Measurements from ENCODE around the gene PLXNA4.

The PLXNA4 gene

GRCh38 chr7:132103718-132104117, 472.6 kb downstream of the PLXNA4 start:
- Histone ChIP-seq H3K27me3 (ENCODE audit: control insufficient read depth, insufficient read depth, low read length, poor library complexity, severe bottlenecking) (no peaks in the 10 kb centered on the region), H3K4me3 (ENCODE audit: insufficient read depth, low read depth, low read length) (no peak overlapping the region), H3K36me3 (ENCODE audit: control insufficient read depth, insufficient read depth, low read length) (no peaks in the 10 kb centered on the region), H3K9me3 (ENCODE audit: control insufficient read depth, low read length) (no peaks in the 10 kb centered on the region), H3K4me1 (ENCODE audit: control insufficient read depth, insufficient read depth, low read length) (peaks cover 2% of the 10 kb centered on the region), H3K27ac (ENCODE audit: insufficient read depth, low read depth, low read length, poor library complexity, severe bottlenecking) (no peak overlapping the region)
- 93% methylated on average over 3 of the region's 3 CpGs for WGBS, 2 experiments

GRCh38 chr7:132102942-132103341, 473.3 kb downstream of the PLXNA4 start:
- no peaks in the 10 kb centered on the region for H3K27me3 ChIP-seq (ENCODE audit: control insufficient read depth, insufficient read depth, low read length, poor library complexity, severe bottlenecking)
- no peaks in the 10 kb centered on the region for H3K36me3 ChIP-seq (ENCODE audit: control insufficient read depth, insufficient read depth, low read length)
- H3K4me3 ChIP-seq (ENCODE audit: insufficient read depth, low read depth, low read length): no peak overlapping the region
- WGBS, 2 experiments: 87 to 88% methylated on average over 10 of the region's 10 CpGs
- no peak overlapping the region for H3K27ac ChIP-seq (ENCODE audit: insufficient read depth, low read depth, low read length, poor library complexity, severe bottlenecking)
- no peaks in the 10 kb centered on the region for H3K4me1 ChIP-seq (ENCODE audit: control insufficient read depth, insufficient read depth, low read length)
- H3K9me3 ChIP-seq (ENCODE audit: control insufficient read depth, low read length): no peaks in the 10 kb centered on the region

GRCh38 chr7:132102391-132102790, 473.9 kb downstream of the PLXNA4 start:
- no peak overlapping the region for H3K27ac ChIP-seq (ENCODE audit: insufficient read depth, low read depth, low read length, poor library complexity, severe bottlenecking)
- H3K4me3 ChIP-seq (ENCODE audit: insufficient read depth, low read depth, low read length): no peak overlapping the region
- H3K27me3 ChIP-seq (ENCODE audit: control insufficient read depth, insufficient read depth, low read length, poor library complexity, severe bottlenecking): no peaks in the 10 kb centered on the region
- no peaks in the 10 kb centered on the region for H3K36me3 ChIP-seq (ENCODE audit: control insufficient read depth, insufficient read depth, low read length)
- no peaks in the 10 kb centered on the region for H3K9me3 ChIP-seq (ENCODE audit: control insufficient read depth, low read length)
- H3K4me1 ChIP-seq (ENCODE audit: control insufficient read depth, insufficient read depth, low read length): no peaks in the 10 kb centered on the region
- 95% methylated on average over 10 of the region's 10 CpGs for WGBS, 2 experiments

DNA sequence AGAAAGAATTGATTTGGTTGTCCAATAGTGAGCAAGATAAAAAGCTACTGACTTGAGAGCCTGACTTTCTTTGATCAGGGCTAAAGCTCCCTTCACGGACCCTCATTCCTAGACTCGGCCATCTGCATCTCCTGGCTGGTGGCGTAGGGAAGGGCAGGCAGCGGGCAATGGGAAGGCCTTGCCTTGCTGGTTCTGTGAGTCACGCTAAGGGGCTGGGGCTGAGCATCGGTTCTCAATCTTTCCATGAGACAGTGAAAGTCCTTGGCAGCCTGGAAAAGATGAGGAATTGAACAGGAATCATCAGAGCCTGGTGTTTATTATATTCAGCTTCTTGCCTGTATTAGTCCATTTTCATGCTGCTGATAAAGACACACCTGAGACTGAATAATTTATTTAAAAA, 475.3 kb downstream of the PLXNA4 start:
- 95 to 96% methylated on average over 6 of the region's 6 CpGs for WGBS, 2 experiments
- no peaks in the 10 kb centered on the region for H3K36me3 ChIP-seq (ENCODE audit: control insufficient read depth, insufficient read depth, low read length)
- no peak overlapping the region for H3K4me3 ChIP-seq (ENCODE audit: insufficient read depth, low read depth, low read length)
- H3K9me3 ChIP-seq (ENCODE audit: control insufficient read depth, low read length): no peaks in the 10 kb centered on the region
- no peaks in the 10 kb centered on the region for H3K27me3 ChIP-seq (ENCODE audit: control insufficient read depth, insufficient read depth, low read length, poor library complexity, severe bottlenecking)
- no peak overlapping the region for H3K27ac ChIP-seq (ENCODE audit: insufficient read depth, low read depth, low read length, poor library complexity, severe bottlenecking)
- H3K4me1 ChIP-seq (ENCODE audit: control insufficient read depth, insufficient read depth, low read length): no peaks in the 10 kb centered on the region

DNA sequence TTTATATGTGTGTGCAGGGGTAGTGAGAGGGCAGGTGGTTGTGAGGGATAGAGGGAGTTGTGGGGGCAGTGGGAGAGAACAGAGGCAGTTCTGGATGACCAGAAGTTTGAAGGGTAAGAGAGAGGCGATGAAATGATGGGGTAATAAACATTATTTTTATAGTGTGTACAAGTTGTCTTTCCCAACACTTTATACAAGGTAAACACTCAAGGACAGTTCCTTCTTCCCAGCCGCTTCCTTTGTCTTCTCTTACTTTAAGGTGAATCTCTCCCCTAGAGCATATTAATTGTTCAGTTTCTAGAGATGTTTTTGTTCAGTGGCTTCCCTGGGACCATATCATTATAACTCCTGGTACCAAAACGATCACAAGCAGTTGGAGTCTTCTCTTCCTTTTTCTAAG, 475.8 kb downstream of the PLXNA4 start:
- H3K27me3 ChIP-seq (ENCODE audit: control insufficient read depth, insufficient read depth, low read length, poor library complexity, severe bottlenecking): no peaks in the 10 kb centered on the region
- no peak overlapping the region for H3K4me3 ChIP-seq (ENCODE audit: insufficient read depth, low read depth, low read length)
- no peaks in the 10 kb centered on the region for H3K4me1 ChIP-seq (ENCODE audit: control insufficient read depth, insufficient read depth, low read length)
- no peaks in the 10 kb centered on the region for H3K9me3 ChIP-seq (ENCODE audit: control insufficient read depth, low read length)
- H3K36me3 ChIP-seq (ENCODE audit: control insufficient read depth, insufficient read depth, low read length): no peaks in the 10 kb centered on the region
- no peak overlapping the region for H3K27ac ChIP-seq (ENCODE audit: insufficient read depth, low read depth, low read length, poor library complexity, severe bottlenecking)
- WGBS, 2 experiments: 84 to 100% methylated on average over 1 to 3 of the region's 3 CpGs

DNA sequence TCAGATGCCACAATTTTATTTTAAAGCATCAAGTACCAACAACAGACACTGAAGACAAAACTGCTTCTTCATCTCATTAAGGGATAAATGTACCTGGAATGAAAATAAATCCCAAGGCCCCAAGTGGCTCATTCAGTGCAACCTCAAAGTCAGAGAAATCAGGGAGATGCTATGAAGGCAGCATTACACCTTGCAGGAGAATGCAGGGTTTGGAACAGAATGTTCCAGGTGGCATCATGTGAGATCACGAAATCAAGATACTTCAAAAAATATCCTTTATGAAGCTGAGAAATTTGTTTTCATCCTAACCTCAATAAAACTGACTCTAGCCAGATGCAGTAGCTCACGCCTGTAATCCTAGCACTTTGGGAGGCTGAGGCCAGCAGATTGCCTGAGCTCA, 477.1 kb downstream of the PLXNA4 start:
- no peaks in the 10 kb centered on the region for H3K4me1 ChIP-seq (ENCODE audit: control insufficient read depth, insufficient read depth, low read length)
- H3K27me3 ChIP-seq (ENCODE audit: control insufficient read depth, insufficient read depth, low read length, poor library complexity, severe bottlenecking): no peaks in the 10 kb centered on the region
- 85 to 92% methylated on average over 2 of the region's 2 CpGs for WGBS, 2 experiments
- no peaks in the 10 kb centered on the region for H3K36me3 ChIP-seq (ENCODE audit: control insufficient read depth, insufficient read depth, low read length)
- H3K4me3 ChIP-seq (ENCODE audit: insufficient read depth, low read depth, low read length): no peak overlapping the region
- no peak overlapping the region for H3K27ac ChIP-seq (ENCODE audit: insufficient read depth, low read depth, low read length, poor library complexity, severe bottlenecking)
- no peaks in the 10 kb centered on the region for H3K9me3 ChIP-seq (ENCODE audit: control insufficient read depth, low read length)

DNA sequence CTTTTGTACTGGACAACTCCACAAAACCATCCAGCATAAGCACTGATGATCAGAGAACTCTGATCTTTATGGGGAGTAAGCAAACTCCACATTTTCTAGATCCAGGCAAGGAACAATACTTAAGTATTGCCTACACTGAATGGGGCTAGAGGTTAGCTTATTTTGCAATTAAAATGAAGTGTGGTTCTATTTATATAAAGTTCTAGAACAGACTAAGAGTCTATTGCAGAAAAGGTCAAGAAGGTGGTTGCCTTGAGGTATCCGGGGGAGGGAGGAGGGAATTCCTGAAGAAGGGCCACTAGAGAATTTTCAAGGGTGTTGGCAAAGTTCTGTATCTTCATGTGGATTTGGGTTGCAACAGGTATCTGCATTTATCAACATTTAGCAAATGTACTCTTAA, 477.9 kb downstream of the PLXNA4 start:
- Histone ChIP-seq H3K9me3 (ENCODE audit: control insufficient read depth, low read length) (no peaks in the 10 kb centered on the region), H3K4me3 (ENCODE audit: insufficient read depth, low read depth, low read length) (no peak overlapping the region), H3K4me1 (ENCODE audit: control insufficient read depth, insufficient read depth, low read length) (no peaks in the 10 kb centered on the region), H3K36me3 (ENCODE audit: control insufficient read depth, insufficient read depth, low read length) (no peaks in the 10 kb centered on the region), H3K27me3 (ENCODE audit: control insufficient read depth, insufficient read depth, low read length, poor library complexity, severe bottlenecking) (no peaks in the 10 kb centered on the region), H3K27ac (ENCODE audit: insufficient read depth, low read depth, low read length, poor library complexity, severe bottlenecking) (no peak overlapping the region)
- 92 to 93% methylated on average over 1 of the region's 1 CpG for WGBS, 2 experiments

- Histone ChIP-seq H3K4me3 (ENCODE audit: insufficient read depth, low read depth, low read length) (no peak overlapping the region), H3K27ac (ENCODE audit: insufficient read depth, low read depth, low read length, poor library complexity, severe bottlenecking) (no peak overlapping the region), H3K9me3 (ENCODE audit: control insufficient read depth, low read length) (no peaks in the 10 kb centered on the region), H3K27me3 (ENCODE audit: control insufficient read depth, insufficient read depth, low read length, poor library complexity, severe bottlenecking) (no peaks in the 10 kb centered on the region), H3K4me1 (ENCODE audit: control insufficient read depth, insufficient read depth, low read length) (no peaks in the 10 kb centered on the region), H3K36me3 (ENCODE audit: control insufficient read depth, insufficient read depth, low read length) (no peaks in the 10 kb centered on the region)
- WGBS, 2 experiments: 79 to 82% methylated on average over 9 of the region's 9 CpGs
These were observed 478.6 kb downstream of the PLXNA4 start for GRCh38 chr7:132097550-132098134.

GRCh38 chr7:132095111-132095765, 481.0 kb downstream of the PLXNA4 start:
- Histone ChIP-seq H3K4me3 (ENCODE audit: insufficient read depth, low read depth, low read length) (no peak overlapping the region), H3K27ac (ENCODE audit: insufficient read depth, low read depth, low read length, poor library complexity, severe bottlenecking) (no peak overlapping the region), H3K36me3 (ENCODE audit: control insufficient read depth, insufficient read depth, low read length) (no peaks in the 10 kb centered on the region), H3K27me3 (ENCODE audit: control insufficient read depth, insufficient read depth, low read length, poor library complexity, severe bottlenecking) (no peaks in the 10 kb centered on the region), H3K9me3 (ENCODE audit: control insufficient read depth, low read length) (no peaks in the 10 kb centered on the region), H3K4me1 (ENCODE audit: control insufficient read depth, insufficient read depth, low read length) (no peaks in the 10 kb centered on the region)
- WGBS, 2 experiments: 74 to 76% methylated on average over 5 of the region's 5 CpGs

DNA sequence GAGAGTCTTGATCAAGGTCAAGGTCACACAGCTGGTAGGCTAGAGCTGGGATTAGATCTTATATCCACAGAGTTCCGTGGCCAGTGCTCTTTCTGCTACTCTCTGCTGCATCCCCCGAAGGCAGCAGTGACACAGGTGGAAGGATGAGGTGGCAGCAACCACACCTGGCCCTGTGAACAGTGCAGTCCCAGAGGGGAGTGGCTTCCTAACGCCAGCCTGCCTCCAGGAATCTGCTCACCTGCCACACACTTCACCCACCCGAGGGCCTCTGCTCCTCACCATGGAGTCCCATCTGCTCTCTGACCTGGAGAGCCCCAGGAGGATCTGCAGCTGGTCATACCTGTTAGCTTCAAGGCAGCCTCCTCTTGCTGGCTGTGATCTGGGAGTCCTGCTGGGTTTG, 484.2 kb downstream of the PLXNA4 start:
- Histone ChIP-seq H3K27me3 (ENCODE audit: control insufficient read depth, insufficient read depth, low read length, poor library complexity, severe bottlenecking) (no peaks in the 10 kb centered on the region), H3K9me3 (ENCODE audit: control insufficient read depth, low read length) (no peaks in the 10 kb centered on the region), H3K27ac (ENCODE audit: insufficient read depth, low read depth, low read length, poor library complexity, severe bottlenecking) (no peak overlapping the region), H3K4me1 (ENCODE audit: control insufficient read depth, insufficient read depth, low read length) (no peaks in the 10 kb centered on the region), H3K4me3 (ENCODE audit: insufficient read depth, low read depth, low read length) (no peak overlapping the region), H3K36me3 (ENCODE audit: control insufficient read depth, insufficient read depth, low read length) (no peaks in the 10 kb centered on the region)
- WGBS, 2 experiments: 83 to 88% methylated on average over 4 of the region's 4 CpGs

All from ectodermal cell (in vitro differentiated cells).